Bronchial epithelial cell (primary cell): ENCODE data around the gene FBLIM1. TPM values are rescaled to one million over a fixed set of nuclear protein-coding genes. Genes with fewer than 3 reads are reported as not detected.

Experiments
- DNase-seq: peaks from one replicate; pipeline ENCODE4 v3.0.0-alpha.2; 2010; ENCODE audit warnings: low read depth
- FAIRE-seq: peaks from 2 replicates; lab custom pipeline; 2011; peaks lifted over from hg19 to GRCh38; lab: Jason Lieb, UNC
- H3K27me3 ChIP-seq: 2 replicates; pipeline ENCODE4 v1.5.1; 2011; ENCODE audit warnings: low read length; ENCODE audit not compliant: control insufficient read depth, insufficient read depth
- H3K36me3 ChIP-seq: 2 replicates; pipeline ENCODE4 v1.5.1; 2011; ENCODE audit warnings: low read length; ENCODE audit not compliant: control insufficient read depth, insufficient read depth
- H3K4me3 ChIP-seq: 2 replicates; pipeline ENCODE4 v1.5.1; 2011; ENCODE audit warnings: mild to moderate bottlenecking, low read depth, low read length, control low read depth
- total RNA-seq: library from RNA; depleted of rRNA; stranded (reverse); fragments of >200 nt; gene quantifications from 2 replicates; pipeline ENCODE4 v1.2.1, GENCODE V29; 2014
- TF ChIP-seq, protein P1 (sequence below): IDR thresholded peaks from 2 replicates; pipeline ENCODE4 v1.5.1; 2011; ENCODE audit warnings: mild to moderate bottlenecking, moderate library complexity, low read length, control low read depth, inconsistent platforms; ENCODE audit not compliant: insufficient read depth, severe bottlenecking

Gene FBLIM1
- total RNA-seq, 1 donor from 2014 or later = 72.4 TPM

DNA sequence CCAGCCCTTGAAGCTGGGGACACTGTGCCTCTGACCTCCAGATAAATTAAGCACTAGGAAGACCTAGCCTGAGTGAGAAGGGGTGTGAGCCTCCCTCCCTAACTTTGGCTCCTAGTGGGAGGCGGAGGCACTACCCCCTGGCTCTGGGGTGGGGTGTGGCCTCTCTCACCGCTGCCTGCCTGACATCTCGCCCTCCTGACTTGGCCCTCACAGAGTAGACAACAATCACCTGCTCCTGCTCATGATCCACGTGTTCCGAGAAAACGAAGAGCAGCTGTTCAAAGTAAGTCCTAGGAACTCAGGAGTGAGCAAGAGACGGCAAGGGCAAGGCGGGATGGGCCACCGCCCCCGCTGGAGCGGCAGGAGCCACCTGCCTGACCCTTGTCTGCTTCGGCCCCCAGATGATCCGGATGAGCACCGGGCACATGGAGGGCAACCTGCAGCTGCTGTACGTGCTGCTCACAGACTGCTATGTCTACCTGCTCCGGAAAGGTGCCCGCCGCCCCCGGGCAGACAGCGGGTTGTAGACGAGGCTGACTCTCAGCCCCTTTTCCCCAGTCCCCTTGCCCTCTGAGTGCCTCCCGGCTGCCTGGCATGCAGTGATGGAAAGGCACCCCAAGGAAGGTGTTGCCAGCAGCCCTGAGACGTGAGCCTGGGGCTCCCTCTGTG lies 30.6 kb upstream of the FBLIM1 start:
- FAIRE-seq (no peak), DNase-seq (no peak)
- Histone ChIP-seq H3K36me3 (peaks cover 45% of the 10 kb centered on the region), H3K4me3 (no peak overlapping the region), H3K27me3 (no peaks in the 10 kb centered on the region)
- TF ChIP-seq, protein P1, sequence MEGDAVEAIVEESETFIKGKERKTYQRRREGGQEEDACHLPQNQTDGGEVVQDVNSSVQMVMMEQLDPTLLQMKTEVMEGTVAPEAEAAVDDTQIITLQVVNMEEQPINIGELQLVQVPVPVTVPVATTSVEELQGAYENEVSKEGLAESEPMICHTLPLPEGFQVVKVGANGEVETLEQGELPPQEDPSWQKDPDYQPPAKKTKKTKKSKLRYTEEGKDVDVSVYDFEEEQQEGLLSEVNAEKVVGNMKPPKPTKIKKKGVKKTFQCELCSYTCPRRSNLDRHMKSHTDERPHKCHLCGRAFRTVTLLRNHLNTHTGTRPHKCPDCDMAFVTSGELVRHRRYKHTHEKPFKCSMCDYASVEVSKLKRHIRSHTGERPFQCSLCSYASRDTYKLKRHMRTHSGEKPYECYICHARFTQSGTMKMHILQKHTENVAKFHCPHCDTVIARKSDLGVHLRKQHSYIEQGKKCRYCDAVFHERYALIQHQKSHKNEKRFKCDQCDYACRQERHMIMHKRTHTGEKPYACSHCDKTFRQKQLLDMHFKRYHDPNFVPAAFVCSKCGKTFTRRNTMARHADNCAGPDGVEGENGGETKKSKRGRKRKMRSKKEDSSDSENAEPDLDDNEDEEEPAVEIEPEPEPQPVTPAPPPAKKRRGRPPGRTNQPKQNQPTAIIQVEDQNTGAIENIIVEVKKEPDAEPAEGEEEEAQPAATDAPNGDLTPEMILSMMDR = no peak

DNA sequence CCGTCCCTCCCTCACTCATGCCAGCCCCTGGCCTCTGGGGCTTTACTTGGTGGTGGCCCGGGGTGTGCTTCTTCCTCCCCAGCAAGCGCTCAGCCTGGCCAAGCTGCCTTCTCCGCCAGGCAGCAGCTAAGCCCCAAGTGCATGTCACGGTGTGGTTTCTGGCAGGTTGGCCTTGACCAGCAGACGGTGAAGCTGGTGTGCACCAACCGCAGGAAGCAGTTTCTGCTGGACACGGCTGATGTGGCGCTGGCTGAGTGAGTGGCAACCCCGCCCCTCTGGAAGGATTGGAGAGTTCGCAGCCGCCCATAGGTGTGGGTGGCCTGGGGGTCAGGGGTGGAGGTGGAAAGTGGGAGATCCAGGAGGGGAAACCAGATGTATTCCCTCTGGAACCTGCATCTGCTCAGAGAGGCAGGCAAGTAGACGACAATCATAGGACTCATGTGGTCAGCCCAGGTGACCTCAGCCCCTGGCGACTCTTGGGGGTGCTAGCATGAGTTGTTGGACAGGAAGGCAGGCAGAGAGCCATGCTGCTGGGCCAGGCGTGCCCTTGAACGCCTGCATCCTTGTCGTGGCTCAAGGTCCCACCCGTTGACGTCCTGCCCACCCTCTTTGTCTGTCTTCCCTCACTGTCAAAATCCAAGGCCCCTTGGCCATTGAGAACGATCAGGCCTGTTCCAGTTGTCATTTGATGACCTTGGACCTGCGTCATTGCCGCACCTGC lies 29.5 kb upstream of the FBLIM1 start:
- peaks cover 41% of the 10 kb centered on the region for H3K36me3 ChIP-seq
- FAIRE-seq (peak; percentile 32), DNase-seq (no peak)
- H3K4me3 ChIP-seq = no peak overlapping the region
- TF ChIP-seq, protein P1 = no peak
- H3K27me3 ChIP-seq = no peaks in the 10 kb centered on the region

DNA sequence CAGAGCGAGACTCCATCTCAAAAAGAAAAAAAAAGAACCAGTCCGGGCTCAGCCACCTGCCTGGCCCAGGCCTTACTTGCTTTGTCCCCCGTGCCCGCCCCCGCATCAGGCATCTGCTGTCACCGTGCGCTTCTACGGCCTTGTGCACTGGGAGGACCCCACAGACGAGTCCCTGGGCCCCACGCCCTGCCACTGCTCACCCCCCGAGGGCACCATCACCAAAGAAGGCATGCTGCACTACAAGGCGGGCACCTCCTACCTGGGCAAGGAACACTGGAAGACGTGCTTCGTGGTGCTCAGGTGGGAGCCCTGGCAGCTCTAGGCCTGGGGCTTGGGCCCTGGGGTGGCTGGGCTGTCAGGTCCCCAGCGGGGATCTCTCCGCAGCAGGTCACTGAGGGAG lies 28.2 kb upstream of the FBLIM1 start:
- peaks cover 38% of the 10 kb centered on the region for H3K36me3 ChIP-seq
- no peaks in the 10 kb centered on the region for H3K27me3 ChIP-seq
- no peak overlapping the region for H3K4me3 ChIP-seq
- DNase-seq (no peak), FAIRE-seq (no peak)
- TF ChIP-seq, protein P1 = no peak

DNA sequence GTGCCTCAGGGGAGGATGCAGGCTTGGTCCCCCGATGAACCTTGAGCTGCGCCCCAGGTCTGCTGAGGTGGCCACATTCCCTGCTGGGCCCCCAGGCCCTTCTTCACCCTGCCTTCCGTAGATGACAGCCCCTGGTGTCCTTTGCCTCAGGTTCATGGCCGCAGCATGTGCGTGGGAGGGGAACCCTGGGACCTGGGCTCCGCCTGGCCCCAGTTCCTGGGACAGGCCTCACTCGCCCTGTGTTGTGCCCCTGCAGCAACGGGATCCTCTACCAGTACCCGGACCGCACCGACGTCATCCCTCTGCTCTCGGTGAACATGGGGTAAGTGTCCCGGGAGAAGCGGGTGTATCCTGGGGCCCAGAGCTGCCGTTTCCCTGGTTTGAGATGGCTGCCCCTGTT lies 27.7 kb upstream of the FBLIM1 start:
- no peak for FAIRE-seq
- no peak for DNase-seq
- Histone ChIP-seq H3K4me3 (no peak overlapping the region), H3K27me3 (no peaks in the 10 kb centered on the region), H3K36me3 (peaks cover 36% of the 10 kb centered on the region)
- TF ChIP-seq, protein P1 = no peak

DNA sequence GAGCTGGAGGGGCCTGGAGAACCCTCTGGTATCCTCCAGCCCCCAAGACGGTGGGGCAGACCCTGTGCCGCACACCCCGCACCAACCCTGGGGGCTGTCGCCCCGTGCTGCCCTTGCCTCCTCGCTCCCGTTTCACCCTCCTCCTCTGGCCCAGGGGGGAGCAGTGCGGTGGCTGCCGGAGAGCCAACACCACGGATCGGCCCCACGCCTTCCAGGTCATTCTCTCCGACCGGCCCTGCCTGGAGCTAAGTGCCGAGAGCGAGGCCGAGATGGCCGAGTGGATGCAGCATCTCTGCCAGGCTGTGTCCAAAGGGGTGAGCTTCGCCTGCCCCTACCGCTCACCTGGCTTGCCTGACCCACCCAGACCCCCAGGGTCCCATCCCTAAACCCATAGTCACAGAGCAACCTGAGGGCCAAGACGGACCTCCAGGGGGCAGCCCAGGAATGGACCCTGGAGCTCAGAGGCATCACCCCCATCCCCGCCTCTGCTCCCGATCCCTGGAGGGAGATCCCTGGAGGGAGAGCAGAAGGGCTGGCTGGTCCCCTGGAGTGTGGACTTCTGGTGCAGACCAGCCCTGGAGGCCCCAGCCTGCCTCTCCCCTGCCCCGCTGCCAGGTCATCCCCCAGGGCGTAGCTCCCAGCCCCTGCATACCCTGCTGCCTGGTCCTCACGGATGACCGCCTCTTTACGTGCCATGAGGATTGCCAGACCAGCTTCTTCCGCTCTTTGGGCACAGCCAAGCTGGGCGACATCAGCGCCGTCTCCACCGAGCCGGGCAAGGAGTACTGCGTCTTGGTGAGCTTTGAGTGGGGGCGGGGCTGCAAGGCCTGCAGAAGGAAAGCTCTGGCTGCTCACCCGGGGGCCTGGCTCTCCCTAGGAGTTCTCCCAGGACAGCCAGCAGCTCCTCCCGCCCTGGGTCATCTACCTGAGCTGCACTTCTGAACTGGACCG lies 26.6 kb upstream of the FBLIM1 start:
- DNase-seq (no peak), FAIRE-seq (no peak)
- no peaks in the 10 kb centered on the region for H3K27me3 ChIP-seq
- peaks cover 35% of the 10 kb centered on the region for H3K36me3 ChIP-seq
- TF ChIP-seq, protein P1 = no peak
- no peak overlapping the region for H3K4me3 ChIP-seq
